ENCODE results near the gene KDM5B. TPM values are rescaled to one million over a fixed set of nuclear protein-coding genes. Genes with fewer than 3 reads are reported as not detected.

Gene KDM5B
- total and polyA plus RNA-seq, 9 of the 15 experiments (the other 6 are each of a cell fraction or from before 2014, with no cell fraction given) = 15.4 to 90.6 (median 57.1) TPM

DNA sequence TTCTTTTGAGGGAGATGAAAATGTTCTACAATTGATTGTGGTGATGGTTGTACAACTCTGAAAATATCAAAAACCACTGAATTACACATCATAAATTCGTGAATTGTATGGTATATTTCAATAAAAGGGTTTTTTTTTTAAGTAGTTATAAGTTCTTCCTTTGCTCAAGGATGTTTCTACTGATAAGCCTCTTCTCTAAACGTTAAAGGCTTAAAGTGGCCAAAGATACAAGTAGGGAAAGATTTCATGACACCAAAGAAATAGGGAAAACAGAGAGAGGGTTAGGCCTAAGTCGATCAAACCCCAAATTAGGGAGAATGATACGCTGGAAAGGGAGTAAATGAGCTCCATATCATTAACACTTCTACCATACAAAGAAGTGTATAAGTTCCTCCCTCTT lies 4.1 kb downstream of the KDM5B start (continued):
- TF ChIP-seq, protein P1, sequence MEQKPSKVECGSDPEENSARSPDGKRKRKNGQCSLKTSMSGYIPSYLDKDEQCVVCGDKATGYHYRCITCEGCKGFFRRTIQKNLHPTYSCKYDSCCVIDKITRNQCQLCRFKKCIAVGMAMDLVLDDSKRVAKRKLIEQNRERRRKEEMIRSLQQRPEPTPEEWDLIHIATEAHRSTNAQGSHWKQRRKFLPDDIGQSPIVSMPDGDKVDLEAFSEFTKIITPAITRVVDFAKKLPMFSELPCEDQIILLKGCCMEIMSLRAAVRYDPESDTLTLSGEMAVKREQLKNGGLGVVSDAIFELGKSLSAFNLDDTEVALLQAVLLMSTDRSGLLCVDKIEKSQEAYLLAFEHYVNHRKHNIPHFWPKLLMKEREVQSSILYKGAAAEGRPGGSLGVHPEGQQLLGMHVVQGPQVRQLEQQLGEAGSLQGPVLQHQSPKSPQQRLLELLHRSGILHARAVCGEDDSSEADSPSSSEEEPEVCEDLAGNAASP (IDR thresholded peaks at IDR 0.05) = no peak
- TF ChIP-seq DMBX1 (CRISPR knock-in tag; IDR thresholded peaks at IDR 0.05; ENCODE audit: borderline replicate concordance) (no peak), ZNF133 (CRISPR knock-in tag; IDR thresholded peaks at IDR 0.05) (no peak), ILF3 (IDR thresholded peaks at IDR 0.05; ENCODE audit: borderline replicate concordance) (no peak), ETS2 (tag; IDR thresholded peaks at IDR 0.05; ENCODE audit: borderline replicate concordance, poor library complexity, severe bottlenecking) (no peak), ZNF436 (CRISPR knock-in tag; IDR thresholded peaks at IDR 0.05) (no peak), TAL1 (IDR thresholded peaks at IDR 0.05) (no peak; the same call in 1 of the 2 replicates), CBX8 (IDR thresholded peaks at IDR 0.05; ENCODE audit: borderline replicate concordance, extremely low read depth, low read depth, low read length, poor library complexity, severe bottlenecking) (no peak), ZNF384 (IDR thresholded peaks at IDR 0.05; ENCODE audit: low read depth, low read length) (no peak), ZNF778 (CRISPR knock-in tag; IDR thresholded peaks at IDR 0.05) (no peak), TFAM (CRISPR knock-in tag; conservative IDR thresholded peaks at IDR 0.05) (no peak), PCBP2 (IDR thresholded peaks at IDR 0.05; ENCODE audit: low read depth, low read length, poor library complexity, severe bottlenecking) (no peak), BCL6 (CRISPR knock-in tag; IDR thresholded peaks at IDR 0.05) (no peak), THRAP3 (IDR thresholded peaks at IDR 0.05; ENCODE audit: borderline replicate concordance) (no peak), DNMT1 (IDR thresholded peaks at IDR 0.05) (no peak)
- TF ChIP-seq, protein P2, sequence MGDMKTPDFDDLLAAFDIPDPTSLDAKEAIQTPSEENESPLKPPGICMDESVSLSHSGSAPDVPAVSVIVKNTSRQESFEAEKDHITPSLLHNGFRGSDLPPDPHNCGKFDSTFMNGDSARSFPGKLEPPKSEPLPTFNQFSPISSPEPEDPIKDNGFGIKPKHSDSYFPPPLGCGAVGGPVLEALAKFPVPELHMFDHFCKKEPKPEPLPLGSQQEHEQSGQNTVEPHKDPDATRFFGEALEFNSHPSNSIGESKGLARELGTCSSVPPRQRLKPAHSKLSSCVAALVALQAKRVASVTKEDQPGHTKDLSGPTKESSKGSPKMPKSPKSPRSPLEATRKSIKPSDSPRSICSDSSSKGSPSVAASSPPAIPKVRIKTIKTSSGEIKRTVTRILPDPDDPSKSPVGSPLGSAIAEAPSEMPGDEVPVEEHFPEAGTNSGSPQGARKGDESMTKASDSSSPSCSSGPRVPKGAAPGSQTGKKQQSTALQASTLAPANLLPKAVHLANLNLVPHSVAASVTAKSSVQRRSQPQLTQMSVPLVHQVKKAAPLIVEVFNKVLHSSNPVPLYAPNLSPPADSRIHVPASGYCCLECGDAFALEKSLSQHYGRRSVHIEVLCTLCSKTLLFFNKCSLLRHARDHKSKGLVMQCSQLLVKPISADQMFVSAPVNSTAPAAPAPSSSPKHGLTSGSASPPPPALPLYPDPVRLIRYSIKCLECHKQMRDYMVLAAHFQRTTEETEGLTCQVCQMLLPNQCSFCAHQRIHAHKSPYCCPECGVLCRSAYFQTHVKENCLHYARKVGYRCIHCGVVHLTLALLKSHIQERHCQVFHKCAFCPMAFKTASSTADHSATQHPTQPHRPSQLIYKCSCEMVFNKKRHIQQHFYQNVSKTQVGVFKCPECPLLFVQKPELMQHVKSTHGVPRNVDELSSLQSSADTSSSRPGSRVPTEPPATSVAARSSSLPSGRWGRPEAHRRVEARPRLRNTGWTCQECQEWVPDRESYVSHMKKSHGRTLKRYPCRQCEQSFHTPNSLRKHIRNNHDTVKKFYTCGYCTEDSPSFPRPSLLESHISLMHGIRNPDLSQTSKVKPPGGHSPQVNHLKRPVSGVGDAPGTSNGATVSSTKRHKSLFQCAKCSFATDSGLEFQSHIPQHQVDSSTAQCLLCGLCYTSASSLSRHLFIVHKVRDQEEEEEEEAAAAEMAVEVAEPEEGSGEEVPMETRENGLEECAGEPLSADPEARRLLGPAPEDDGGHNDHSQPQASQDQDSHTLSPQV (IDR thresholded peaks at IDR 0.05) = no peak
- TF ChIP-seq, protein P3, sequence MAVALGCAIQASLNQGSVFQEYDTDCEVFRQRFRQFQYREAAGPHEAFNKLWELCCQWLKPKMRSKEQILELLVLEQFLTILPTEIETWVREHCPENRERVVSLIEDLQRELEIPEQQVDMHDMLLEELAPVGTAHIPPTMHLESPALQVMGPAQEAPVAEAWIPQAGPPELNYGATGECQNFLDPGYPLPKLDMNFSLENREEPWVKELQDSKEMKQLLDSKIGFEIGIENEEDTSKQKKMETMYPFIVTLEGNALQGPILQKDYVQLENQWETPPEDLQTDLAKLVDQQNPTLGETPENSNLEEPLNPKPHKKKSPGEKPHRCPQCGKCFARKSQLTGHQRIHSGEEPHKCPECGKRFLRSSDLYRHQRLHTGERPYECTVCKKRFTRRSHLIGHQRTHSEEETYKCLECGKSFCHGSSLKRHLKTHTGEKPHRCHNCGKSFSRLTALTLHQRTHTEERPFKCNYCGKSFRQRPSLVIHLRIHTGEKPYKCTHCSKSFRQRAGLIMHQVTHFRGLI (CRISPR knock-in tag; IDR thresholded peaks at IDR 0.05) = no peak
- TF ChIP-seq, protein P4, sequence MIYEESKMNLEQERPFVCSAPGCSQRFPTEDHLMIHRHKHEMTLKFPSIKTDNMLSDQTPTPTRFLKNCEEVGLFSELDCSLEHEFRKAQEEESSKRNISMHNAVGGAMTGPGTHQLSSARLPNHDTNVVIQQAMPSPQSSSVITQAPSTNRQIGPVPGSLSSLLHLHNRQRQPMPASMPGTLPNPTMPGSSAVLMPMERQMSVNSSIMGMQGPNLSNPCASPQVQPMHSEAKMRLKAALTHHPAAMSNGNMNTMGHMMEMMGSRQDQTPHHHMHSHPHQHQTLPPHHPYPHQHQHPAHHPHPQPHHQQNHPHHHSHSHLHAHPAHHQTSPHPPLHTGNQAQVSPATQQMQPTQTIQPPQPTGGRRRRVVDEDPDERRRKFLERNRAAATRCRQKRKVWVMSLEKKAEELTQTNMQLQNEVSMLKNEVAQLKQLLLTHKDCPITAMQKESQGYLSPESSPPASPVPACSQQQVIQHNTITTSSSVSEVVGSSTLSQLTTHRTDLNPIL (CRISPR knock-in tag; IDR thresholded peaks at IDR 0.05) = no peak
- TF ChIP-seq, protein P5, sequence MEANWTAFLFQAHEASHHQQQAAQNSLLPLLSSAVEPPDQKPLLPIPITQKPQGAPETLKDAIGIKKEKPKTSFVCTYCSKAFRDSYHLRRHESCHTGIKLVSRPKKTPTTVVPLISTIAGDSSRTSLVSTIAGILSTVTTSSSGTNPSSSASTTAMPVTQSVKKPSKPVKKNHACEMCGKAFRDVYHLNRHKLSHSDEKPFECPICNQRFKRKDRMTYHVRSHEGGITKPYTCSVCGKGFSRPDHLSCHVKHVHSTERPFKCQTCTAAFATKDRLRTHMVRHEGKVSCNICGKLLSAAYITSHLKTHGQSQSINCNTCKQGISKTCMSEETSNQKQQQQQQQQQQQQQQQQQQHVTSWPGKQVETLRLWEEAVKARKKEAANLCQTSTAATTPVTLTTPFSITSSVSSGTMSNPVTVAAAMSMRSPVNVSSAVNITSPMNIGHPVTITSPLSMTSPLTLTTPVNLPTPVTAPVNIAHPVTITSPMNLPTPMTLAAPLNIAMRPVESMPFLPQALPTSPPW (CRISPR knock-in tag; IDR thresholded peaks at IDR 0.05) = no peak

Data from K562 (cell line).